ENCODE data around the gene TMEM51.
"Not testable (repeated sequence)": the region's sequence is repeated elsewhere in the genome, so short reads cannot be mapped to it uniquely, and the experiment has no call there.

The TMEM51 gene

DNA sequence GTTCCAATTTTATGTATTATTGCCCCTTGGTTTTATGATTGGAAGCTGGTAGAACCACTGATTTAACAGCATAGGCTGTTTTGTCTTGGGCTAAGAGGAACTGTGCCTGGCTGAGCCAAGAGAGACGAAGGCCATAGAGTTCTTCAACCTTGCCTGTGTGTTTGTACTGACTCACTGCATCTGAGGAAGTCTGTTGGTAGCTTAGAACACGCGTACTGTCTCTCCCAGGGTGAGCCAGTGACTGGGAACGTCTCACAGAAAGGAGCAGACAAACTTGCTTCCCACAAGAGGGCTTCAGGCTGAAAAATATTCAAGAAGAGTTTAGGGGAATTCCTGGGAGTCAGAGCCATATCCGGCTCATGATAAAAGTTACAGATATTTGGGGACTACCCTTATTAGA is 14.9 kb downstream of the TMEM51 start:
- no peaks in the 10 kb centered on the region for H3K27me3 ChIP-seq (ENCODE audit: control insufficient read depth, insufficient read depth, low read length)
- no peak overlapping the region for H3K9ac ChIP-seq (ENCODE audit: low read length)
- H3K36me3 ChIP-seq (ENCODE audit: control insufficient read depth, insufficient read depth, low read length) = no peaks in the 10 kb centered on the region
- H3K4me1 ChIP-seq (ENCODE audit: control insufficient read depth, insufficient read depth, low read length) = no peaks in the 10 kb centered on the region
- no peak overlapping the region for H3K4me3 ChIP-seq (ENCODE audit: low read depth, low read length)
- H3K27ac ChIP-seq (ENCODE audit: low read depth, low read length) = no peak overlapping the region
- no peaks in the 10 kb centered on the region for H3K9me3 ChIP-seq (ENCODE audit: control insufficient read depth, insufficient read depth, low read depth, low read length)

DNA sequence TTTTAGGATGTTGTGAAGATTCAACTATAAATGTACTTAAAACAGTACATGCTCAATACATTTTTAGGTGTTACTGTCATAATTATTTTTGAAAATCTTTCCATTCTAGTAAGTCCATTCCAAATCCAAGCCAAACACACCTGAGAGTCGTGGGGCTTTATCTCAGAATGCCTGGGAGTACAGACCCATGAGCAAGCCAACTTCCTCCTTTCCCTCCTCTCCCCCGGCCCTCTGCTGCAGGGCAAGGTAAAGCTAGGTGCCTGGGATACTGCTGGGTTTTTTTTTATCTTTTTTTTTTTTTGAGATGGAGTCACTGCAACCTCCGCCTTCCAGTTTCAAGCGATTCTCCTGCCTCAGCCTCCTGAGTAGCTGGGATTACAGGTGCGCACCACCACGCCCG is 16.5 kb downstream of the TMEM51 start:
- Histone ChIP-seq H3K4me1 (ENCODE audit: control insufficient read depth, insufficient read depth, low read length) (no peaks in the 10 kb centered on the region), H3K27ac (ENCODE audit: low read depth, low read length) (no peak overlapping the region), H3K27me3 (ENCODE audit: control insufficient read depth, insufficient read depth, low read length) (no peaks in the 10 kb centered on the region), H3K9ac (ENCODE audit: low read length) (no peak overlapping the region), H3K4me3 (ENCODE audit: low read depth, low read length) (no peak overlapping the region), H3K36me3 (ENCODE audit: control insufficient read depth, insufficient read depth, low read length) (no peaks in the 10 kb centered on the region), H3K9me3 (ENCODE audit: control insufficient read depth, insufficient read depth, low read depth, low read length) (no peaks in the 10 kb centered on the region)

DNA sequence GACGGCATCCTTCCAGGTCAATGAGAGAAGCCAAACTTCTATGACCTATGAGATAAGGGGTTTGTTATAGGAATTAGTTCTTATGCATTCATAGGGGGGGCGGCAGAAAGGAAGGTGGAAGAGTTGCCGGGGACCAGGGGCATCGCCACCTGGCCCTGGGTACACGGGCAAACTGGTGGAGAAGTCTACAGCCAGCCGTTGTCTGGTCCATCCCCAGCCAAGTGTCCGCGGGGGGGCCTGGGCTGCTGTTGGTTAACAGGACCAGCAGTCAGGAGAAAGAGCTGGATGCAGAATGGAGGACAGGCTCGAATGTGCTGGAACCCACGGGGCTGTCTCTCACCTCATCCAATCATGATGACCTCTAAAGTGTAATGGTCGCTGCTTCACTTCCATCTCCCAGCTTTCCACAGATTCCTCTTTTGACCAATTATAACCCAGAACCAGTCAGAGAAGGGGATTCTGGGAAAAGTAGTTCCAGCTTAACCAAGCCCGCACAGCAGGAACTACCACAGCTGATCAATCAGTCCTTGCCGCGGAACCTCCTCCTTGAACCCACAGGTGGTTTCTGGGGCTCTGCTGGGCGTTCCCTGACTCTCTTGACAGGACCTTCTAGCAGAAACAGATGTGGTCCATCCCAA is 17.8 kb downstream of the TMEM51 start:
- Histone ChIP-seq H3K9ac (ENCODE audit: low read length) (no peak overlapping the region), H3K27ac (ENCODE audit: low read depth, low read length) (no peak overlapping the region), H3K27me3 (ENCODE audit: control insufficient read depth, insufficient read depth, low read length) (no peaks in the 10 kb centered on the region), H3K4me3 (ENCODE audit: low read depth, low read length) (no peak overlapping the region), H3K4me1 (ENCODE audit: control insufficient read depth, insufficient read depth, low read length) (no peaks in the 10 kb centered on the region), H3K36me3 (ENCODE audit: control insufficient read depth, insufficient read depth, low read length) (no peaks in the 10 kb centered on the region), H3K9me3 (ENCODE audit: control insufficient read depth, insufficient read depth, low read depth, low read length) (no peaks in the 10 kb centered on the region)

DNA sequence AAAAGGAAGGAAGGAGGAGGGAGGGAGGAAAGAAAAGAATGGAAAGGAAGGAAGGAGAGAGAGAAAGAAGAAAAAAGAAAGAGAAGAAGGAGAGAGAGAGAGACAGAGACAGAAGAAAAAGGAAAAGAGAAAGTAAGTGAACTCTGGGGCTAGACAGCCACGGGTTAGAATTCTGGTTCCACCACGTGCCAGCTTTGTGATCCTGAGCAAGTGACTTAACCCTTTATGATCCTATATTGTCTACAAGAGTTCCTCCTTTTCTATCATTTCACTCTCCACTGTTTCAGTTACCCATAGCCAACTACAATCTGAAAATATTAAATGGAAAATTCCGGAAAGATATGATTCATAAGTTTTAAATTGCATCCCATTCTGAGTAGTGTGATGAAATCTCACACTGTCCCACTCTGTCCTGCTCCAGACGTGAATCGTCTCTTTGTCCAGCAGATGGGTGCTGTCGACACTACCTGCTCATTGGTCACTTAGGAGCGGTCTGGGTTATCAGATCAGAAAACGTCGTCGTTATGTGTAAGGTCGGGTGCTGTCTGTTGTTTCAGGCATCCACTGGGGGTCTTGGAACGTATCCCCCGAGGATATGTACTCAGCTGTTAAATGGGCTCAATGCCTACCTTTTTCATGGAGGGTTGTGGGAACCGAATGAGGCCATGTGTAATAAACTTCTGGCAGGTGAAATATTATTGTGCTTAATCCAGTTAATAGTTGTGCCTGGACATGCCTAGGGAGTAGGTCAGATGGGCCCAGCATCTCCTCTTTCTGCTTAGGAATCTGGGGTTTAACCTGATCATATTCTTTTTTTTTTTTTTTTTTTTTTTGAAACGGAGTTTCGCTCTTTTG is 19.1 kb downstream of the TMEM51 start:
- H3K27ac ChIP-seq (ENCODE audit: low read depth, low read length) = no peak overlapping the region

DNA sequence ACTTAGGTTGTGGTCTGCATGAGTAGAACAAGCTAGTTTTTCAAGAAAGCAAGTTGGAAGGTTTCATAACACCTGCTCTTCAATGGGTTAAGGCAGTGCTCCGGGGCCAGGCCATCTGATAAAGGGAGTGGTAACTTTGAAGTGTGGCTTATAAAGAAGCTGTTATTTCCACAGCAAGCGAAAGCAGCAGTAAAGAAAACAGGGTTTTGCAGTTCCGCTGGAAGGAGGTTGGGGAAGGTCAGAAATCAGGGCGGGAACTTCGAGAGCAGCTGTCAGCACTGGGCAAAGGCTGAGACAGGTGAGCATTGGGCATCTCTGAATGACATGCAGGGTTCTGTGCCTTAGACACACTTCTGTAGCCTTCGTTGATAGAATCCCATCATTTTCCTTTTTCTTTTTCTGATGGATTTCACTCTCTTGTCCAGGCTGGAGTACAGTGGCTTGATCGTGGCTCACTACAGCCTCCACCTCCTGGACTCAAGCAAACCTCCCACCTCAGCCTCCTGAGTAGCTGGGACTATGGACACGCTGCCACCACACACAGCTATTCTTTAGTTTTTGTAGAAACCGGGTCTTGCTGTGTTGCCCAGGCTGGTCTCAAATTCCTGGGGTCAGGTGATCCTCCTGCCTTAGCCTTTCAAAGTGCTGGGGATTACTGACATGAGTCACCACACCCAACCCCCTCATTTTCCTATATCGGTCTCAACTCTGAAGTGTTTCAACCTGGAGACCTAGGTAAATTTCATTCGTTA is 20.5 kb downstream of the TMEM51 start:
- Histone ChIP-seq H3K4me1 (ENCODE audit: control insufficient read depth, insufficient read depth, low read length) (peaks cover 18% of the 10 kb centered on the region), H3K27me3 (ENCODE audit: control insufficient read depth, insufficient read depth, low read length) (no peaks in the 10 kb centered on the region), H3K9me3 (ENCODE audit: control insufficient read depth, insufficient read depth, low read depth, low read length) (no peaks in the 10 kb centered on the region), H3K4me3 (ENCODE audit: low read depth, low read length) (no peak overlapping the region), H3K36me3 (ENCODE audit: control insufficient read depth, insufficient read depth, low read length) (no peaks in the 10 kb centered on the region), H3K27ac (ENCODE audit: low read depth, low read length) (no peak overlapping the region), H3K9ac (ENCODE audit: low read length) (no peak overlapping the region)

More for the DNA sequence above, 19.1 kb downstream of the TMEM51 start:
- Histone ChIP-seq H3K4me1 (ENCODE audit: control insufficient read depth, insufficient read depth, low read length) (peaks cover 8% of the 10 kb centered on the region; the same call in 1 of the 2 replicates), H3K9me3 (ENCODE audit: control insufficient read depth, insufficient read depth, low read depth, low read length) (no peaks in the 10 kb centered on the region), H3K4me3 (ENCODE audit: low read depth, low read length) (no peak overlapping the region), H3K27me3 (ENCODE audit: control insufficient read depth, insufficient read depth, low read length) (no peaks in the 10 kb centered on the region), H3K36me3 (ENCODE audit: control insufficient read depth, insufficient read depth, low read length) (no peaks in the 10 kb centered on the region), H3K9ac (ENCODE audit: low read length) (no peak overlapping the region)

DNA sequence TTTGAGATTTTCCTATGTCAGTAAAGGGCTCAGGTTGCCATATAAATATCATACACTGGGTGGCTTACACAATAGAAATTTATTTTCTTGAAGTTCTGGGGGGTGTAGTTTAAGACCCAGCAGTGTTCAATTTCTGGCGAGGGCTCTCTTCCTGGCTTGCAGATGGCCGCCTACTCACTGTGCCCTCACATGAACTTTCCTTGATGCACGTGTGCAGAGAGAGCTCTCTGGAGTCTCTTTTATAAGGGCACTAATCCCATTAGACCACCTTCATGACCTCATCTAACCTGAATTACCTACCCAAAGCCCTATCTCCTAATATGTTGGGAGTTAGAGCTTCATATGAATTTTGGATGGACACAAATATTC is 21.1 kb downstream of the TMEM51 start:
- no peaks in the 10 kb centered on the region for H3K9me3 ChIP-seq (ENCODE audit: control insufficient read depth, insufficient read depth, low read depth, low read length)
- H3K27me3 ChIP-seq (ENCODE audit: control insufficient read depth, insufficient read depth, low read length) = no peaks in the 10 kb centered on the region
- no peak overlapping the region for H3K9ac ChIP-seq (ENCODE audit: low read length)
- H3K4me1 ChIP-seq (ENCODE audit: control insufficient read depth, insufficient read depth, low read length) = peaks cover 20% of the 10 kb centered on the region
- no peaks in the 10 kb centered on the region for H3K36me3 ChIP-seq (ENCODE audit: control insufficient read depth, insufficient read depth, low read length)
- no peak overlapping the region for H3K4me3 ChIP-seq (ENCODE audit: low read depth, low read length)
- no peak overlapping the region for H3K27ac ChIP-seq (ENCODE audit: low read depth, low read length)

DNA sequence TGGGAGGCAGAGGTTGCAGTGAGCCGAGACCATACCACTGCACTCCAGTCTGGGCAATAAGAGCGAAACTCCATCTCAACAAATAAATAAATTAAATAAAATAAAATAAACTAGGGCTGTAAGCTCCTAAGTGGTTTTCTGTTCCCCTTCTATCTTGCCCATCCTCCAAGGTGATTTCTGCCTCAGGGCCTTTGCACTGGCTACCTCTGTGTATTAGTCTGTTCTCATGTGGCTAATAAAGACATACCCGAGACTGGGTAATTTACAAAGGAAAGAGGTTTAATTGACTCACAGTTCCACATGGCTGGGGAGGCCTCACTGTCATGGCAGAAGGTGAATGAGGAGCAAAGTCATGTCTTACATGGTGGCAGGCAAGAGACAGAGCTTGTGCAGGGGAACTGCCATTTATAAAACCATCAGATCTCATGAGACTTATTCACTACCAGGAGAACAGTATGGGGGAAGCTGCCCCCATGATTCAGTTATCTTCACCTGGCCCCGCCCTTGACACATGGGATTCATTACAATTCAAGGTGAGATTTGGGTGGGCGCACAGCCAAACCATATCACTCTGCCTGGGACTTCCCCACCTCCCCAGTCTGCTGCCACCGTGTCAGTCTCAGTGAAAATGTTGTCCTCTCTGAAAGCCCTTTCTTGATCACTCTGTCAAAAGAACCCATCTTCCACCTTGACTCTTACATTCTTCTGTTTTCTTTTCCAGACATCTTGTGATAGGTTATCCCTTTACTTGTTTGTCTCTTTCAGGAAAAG is 22.0 kb downstream of the TMEM51 start:
- not testable (repeated sequence) for H3K4me3 ChIP-seq (ENCODE audit: low read depth, low read length); H3K27me3 ChIP-seq (ENCODE audit: control insufficient read depth, insufficient read depth, low read length); H3K36me3 ChIP-seq (ENCODE audit: control insufficient read depth, insufficient read depth, low read length); H3K27ac ChIP-seq (ENCODE audit: low read depth, low read length); H3K9me3 ChIP-seq (ENCODE audit: control insufficient read depth, insufficient read depth, low read depth, low read length); H3K9ac ChIP-seq (ENCODE audit: low read length)
- peaks cover 20% of the 10 kb centered on the region for H3K4me1 ChIP-seq (ENCODE audit: control insufficient read depth, insufficient read depth, low read length)

DNA sequence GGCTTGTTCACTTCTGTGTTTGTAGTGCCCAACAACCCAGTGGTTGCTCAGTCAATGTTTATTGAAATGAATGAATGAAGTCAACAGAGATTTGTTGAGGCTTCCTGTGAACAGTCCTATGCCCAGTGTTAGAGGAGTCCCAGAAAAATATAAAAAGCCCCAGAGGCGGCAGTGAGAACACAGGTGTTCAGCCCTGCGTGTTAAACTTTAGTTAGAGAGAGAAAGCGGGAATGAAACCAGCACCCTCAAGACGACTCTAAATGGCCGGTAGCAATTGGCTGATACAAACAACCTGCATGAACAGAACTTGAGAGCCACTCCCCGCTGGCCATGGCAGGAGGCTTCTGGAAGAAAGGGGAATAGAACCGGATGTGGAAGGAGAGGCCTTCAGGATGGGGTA is 22.6 kb downstream of the TMEM51 start:
- Histone ChIP-seq H3K27ac (ENCODE audit: low read depth, low read length) (no peak overlapping the region), H3K27me3 (ENCODE audit: control insufficient read depth, insufficient read depth, low read length) (no peaks in the 10 kb centered on the region), H3K9ac (ENCODE audit: low read length) (no peak overlapping the region), H3K4me1 (ENCODE audit: control insufficient read depth, insufficient read depth, low read length) (peaks cover 20% of the 10 kb centered on the region), H3K36me3 (ENCODE audit: control insufficient read depth, insufficient read depth, low read length) (no peaks in the 10 kb centered on the region), H3K4me3 (ENCODE audit: low read depth, low read length) (no peak overlapping the region), H3K9me3 (ENCODE audit: control insufficient read depth, insufficient read depth, low read depth, low read length) (no peaks in the 10 kb centered on the region)

DNA sequence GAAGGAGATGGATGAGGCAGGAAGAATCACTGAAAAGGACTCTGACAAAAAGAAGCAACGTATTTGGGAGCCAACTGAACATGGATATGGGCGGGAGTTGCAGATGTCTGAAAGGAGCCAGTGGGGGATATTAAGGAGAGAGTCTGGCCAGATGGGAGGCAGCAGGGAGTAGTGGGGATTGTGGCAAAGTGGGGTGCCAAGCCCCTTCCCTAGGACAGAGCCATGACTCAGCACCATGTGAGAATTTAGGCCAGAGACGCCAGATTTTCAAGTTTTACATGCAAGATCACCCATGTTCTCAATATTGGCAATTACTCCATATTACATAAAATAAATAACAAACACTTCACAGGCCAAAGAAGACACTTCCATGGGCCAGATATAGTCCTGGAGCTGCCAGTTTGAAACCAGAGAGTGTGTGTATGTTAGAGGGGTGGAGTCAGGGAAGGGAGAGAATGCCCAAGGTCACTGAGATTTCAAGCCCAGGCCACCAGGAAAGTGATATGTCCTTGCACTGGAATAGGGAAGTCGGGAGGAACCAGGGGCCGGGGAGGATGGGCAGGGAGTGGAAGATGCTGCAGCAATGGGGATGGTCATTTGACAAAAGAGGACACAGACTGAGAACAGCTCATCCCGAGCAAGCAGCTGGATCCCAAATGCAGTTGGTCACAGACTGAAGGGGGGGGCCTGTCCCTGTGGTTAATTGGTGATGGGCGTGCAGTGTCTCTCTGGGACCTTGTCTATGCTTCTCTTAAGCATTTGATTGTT is 23.5 kb downstream of the TMEM51 start:
- H3K27ac ChIP-seq (ENCODE audit: low read depth, low read length) = no peak overlapping the region
- H3K9ac ChIP-seq (ENCODE audit: low read length) = no peak overlapping the region
- no peaks in the 10 kb centered on the region for H3K27me3 ChIP-seq (ENCODE audit: control insufficient read depth, insufficient read depth, low read length)
- no peak overlapping the region for H3K4me3 ChIP-seq (ENCODE audit: low read depth, low read length)
- no peaks in the 10 kb centered on the region for H3K36me3 ChIP-seq (ENCODE audit: control insufficient read depth, insufficient read depth, low read length)
- H3K9me3 ChIP-seq (ENCODE audit: control insufficient read depth, insufficient read depth, low read depth, low read length) = no peaks in the 10 kb centered on the region
- H3K4me1 ChIP-seq (ENCODE audit: control insufficient read depth, insufficient read depth, low read length) = peaks cover 20% of the 10 kb centered on the region

DNA sequence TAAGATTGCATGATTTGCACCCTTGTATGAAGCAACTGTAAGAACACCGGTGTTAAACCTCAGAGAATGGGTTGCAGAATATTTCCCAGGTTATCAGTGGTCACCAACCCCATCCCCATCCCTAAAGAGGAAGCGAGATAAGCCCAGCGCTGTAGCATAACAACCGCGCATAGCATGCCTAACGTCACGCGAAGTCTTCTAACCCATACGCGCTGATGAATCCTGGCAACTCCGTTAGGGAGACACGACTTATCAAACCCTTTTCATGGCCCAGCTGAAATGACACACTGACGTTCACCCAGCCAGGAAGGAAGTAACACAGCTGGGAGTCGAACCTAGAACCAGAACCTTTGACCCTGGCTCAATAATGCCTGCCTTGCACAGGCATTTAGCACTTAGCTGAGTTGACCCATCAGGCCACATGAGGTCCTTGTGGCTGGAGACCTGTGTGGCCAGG is 24.2 kb downstream of the TMEM51 start:
- Histone ChIP-seq H3K4me3 (ENCODE audit: low read depth, low read length) (no peak overlapping the region), H3K27ac (ENCODE audit: low read depth, low read length) (no peak overlapping the region), H3K9ac (ENCODE audit: low read length) (no peak overlapping the region), H3K9me3 (ENCODE audit: control insufficient read depth, insufficient read depth, low read depth, low read length) (no peaks in the 10 kb centered on the region), H3K4me1 (ENCODE audit: control insufficient read depth, insufficient read depth, low read length) (peaks cover 20% of the 10 kb centered on the region), H3K27me3 (ENCODE audit: control insufficient read depth, insufficient read depth, low read length) (no peaks in the 10 kb centered on the region), H3K36me3 (ENCODE audit: control insufficient read depth, insufficient read depth, low read length) (no peaks in the 10 kb centered on the region)
